Measurements from ENCODE around the gene ZFYVE28. TPM values are rescaled to one million over a fixed set of nuclear protein-coding genes. Genes with fewer than 3 reads are reported as not detected.

Gene ZFYVE28
- total RNA-seq, 2 donors from 2014 or later: 6.6 to 30.2 TPM

DNA sequence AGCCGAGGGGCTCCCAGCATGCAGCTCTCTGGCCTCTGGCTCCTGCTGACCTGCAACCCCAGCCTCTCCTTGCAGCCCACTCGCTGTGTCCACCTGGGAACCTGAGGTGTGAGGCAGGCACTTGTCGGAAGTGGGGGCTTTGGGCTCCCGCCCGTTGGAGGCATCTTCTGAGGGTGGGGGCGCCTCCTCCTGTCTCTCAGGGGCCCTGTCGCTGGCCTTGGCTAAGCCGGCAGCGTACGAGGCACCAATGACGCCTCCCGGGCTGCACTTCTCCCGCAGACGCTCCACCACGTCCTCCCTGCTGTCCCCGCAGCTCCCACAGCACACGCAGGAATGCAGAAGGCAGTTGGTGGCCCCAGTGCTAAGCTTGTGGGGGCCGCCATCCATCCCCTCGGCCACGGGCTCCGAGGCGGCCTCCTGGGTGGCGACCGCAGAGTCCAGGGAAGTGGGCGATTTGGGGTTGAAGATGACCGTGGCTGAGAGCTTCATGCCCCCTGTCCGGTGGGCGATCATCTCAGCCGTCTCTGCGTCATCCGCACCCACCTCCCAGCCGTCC, 114.0 kb downstream of the ZFYVE28 start:
- 95% methylated on average over 21 of the region's 32 CpGs for WGBS
- DNase-seq (ENCODE audit: low spot score): no peak
- Histone ChIP-seq H3K9me3 (no peaks in the 10 kb centered on the region), H3K27me3 (replicated peaks; ENCODE audit: insufficient read depth) (no peaks in the 10 kb centered on the region), H3K27ac (no peak overlapping the region), H3K4me1 (replicated peaks) (no peaks in the 10 kb centered on the region), H3K36me3 (no peaks in the 10 kb centered on the region), H3K4me3 (no peak overlapping the region)
- intact Hi-C loops (cut with DNase I): no loop called here
- TF ChIP-seq POLR2AphosphoS5 (IDR thresholded peaks at IDR 0.05) (no peak), POLR2A (IDR thresholded peaks at IDR 0.05) (no peak)
- TF ChIP-seq, protein P1, sequence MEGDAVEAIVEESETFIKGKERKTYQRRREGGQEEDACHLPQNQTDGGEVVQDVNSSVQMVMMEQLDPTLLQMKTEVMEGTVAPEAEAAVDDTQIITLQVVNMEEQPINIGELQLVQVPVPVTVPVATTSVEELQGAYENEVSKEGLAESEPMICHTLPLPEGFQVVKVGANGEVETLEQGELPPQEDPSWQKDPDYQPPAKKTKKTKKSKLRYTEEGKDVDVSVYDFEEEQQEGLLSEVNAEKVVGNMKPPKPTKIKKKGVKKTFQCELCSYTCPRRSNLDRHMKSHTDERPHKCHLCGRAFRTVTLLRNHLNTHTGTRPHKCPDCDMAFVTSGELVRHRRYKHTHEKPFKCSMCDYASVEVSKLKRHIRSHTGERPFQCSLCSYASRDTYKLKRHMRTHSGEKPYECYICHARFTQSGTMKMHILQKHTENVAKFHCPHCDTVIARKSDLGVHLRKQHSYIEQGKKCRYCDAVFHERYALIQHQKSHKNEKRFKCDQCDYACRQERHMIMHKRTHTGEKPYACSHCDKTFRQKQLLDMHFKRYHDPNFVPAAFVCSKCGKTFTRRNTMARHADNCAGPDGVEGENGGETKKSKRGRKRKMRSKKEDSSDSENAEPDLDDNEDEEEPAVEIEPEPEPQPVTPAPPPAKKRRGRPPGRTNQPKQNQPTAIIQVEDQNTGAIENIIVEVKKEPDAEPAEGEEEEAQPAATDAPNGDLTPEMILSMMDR (IDR thresholded peaks at IDR 0.05): no peak

DNA sequence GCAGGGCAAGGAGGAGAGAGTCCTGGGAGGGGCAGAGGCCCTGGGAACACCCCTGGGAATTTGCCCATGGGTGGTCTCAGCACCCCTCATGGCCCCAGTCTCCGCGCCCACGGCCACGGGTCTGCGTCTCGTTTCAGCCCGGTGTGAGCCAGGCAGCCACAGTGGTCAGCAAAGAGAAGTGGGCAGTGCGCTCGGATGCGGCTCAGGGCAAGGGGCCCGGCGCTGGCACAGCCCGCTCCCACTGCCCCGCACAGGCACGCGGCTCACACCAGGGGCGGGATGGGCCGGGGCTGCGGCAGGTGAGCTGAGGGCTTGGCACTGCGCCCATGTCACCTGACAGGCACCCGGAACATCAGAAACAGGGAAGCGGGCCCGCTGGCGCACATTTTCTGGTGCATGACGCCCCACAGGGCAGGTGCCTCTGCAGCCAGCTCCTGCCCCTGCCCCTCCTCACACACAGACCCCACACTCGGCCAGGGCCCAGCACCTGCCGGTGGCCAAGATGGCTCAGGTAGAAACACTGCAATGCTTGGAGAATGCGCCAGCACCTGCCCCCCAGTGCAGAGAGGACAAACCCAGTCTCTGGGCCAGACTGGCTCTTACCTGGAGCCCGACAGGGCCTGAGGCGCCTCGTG, 114.6 kb downstream of the ZFYVE28 start:
- 84% methylated on average over 31 of the region's 31 CpGs for WGBS

DNA sequence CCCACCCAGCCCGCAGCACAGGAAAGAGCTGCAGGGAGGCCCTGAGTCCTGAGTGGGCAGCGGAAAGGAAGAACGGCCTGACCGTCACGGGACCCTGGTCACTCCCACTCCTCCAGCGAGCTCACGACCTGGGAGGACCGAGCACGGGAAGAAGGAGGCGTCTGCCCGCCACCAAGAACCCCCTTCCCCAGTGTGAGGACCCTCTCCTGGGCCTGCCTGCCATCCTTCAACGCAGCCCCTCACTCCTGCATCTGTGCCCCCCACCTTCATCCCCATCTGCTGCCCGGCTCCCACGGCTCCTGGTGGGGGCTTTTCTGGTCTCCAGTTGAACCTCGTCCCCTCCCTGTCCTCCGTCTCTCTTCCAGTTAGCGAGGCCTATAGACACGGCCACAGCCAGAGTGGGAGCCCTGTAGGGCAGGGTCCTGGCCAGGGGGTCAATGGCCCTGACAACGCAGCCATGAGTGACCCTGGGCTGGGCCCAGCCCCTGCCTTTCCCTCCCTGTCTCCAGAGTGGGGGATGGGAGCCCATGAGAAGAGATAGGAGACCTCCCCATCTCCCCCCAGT, 115.2 kb downstream of the ZFYVE28 start:
- no peak for DNase-seq (ENCODE audit: low spot score)
- Histone ChIP-seq H3K9me3 (no peaks in the 10 kb centered on the region), H3K4me1 (replicated peaks) (no peaks in the 10 kb centered on the region), H3K27ac (no peak overlapping the region), H3K27me3 (replicated peaks; ENCODE audit: insufficient read depth) (no peaks in the 10 kb centered on the region), H3K4me3 (no peak overlapping the region), H3K36me3 (no peaks in the 10 kb centered on the region)
- intact Hi-C loops (cut with DNase I): no loop called here
- WGBS: 96% methylated on average over 14 of the region's 19 CpGs
- TF ChIP-seq POLR2AphosphoS5 (IDR thresholded peaks at IDR 0.05) (no peak), POLR2A (IDR thresholded peaks at IDR 0.05) (no peak)
- TF ChIP-seq, protein P1 (IDR thresholded peaks at IDR 0.05): no peak

More for the DNA sequence above, 114.6 kb downstream of the ZFYVE28 start:
- Histone ChIP-seq H3K27me3 (replicated peaks; ENCODE audit: insufficient read depth) (no peaks in the 10 kb centered on the region), H3K4me1 (replicated peaks) (no peaks in the 10 kb centered on the region), H3K36me3 (no peaks in the 10 kb centered on the region), H3K9me3 (no peaks in the 10 kb centered on the region), H3K4me3 (no peak overlapping the region), H3K27ac (no peak overlapping the region)
- TF ChIP-seq POLR2A (IDR thresholded peaks at IDR 0.05): no peak
- TF ChIP-seq, protein P1 (IDR thresholded peaks at IDR 0.05): no peak
- TF ChIP-seq POLR2AphosphoS5 (IDR thresholded peaks at IDR 0.05): no peak
- DNase-seq (ENCODE audit: low spot score): no peak
- intact Hi-C loops (cut with DNase I): no loop called here

DNA sequence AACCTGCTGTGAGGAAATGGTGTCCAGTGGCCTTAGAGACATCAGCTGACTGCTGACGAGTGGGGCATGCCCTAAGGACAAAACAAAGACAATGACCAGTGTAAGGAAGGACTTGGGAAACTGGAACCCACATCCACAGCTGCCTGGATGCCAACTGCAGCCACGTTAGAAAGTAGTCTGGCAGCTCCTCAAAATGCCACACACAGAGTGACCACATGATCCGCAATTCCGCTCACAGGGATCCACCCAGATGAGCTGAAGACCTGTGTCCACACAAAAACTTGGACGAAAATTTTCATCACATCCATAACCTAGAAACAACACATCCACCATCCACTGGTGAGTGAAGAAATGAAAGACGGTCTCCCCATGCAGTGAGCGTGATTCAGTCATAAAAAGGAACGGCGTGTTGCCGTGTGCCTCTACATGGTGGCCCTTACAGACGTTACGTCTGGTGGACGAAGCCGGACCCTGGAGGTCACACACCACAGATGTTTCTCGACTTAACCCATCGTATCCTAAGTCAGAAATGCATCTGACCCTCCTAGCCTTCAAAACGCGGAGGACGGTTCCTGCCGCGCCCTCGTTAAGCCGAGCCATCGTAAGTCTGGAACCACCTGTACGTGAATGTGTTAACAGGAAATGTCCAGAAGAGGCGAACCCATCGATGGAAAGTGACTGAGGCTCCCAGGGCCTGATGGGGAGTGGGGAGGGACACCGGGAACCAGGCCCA, 115.9 kb downstream of the ZFYVE28 start:
- intact Hi-C loops (cut with DNase I): no loop called here
- WGBS: 91% methylated on average over 28 of the region's 28 CpGs

More for the DNA sequence above, 115.9 kb downstream of the ZFYVE28 start:
- Histone ChIP-seq H3K27me3 (replicated peaks; ENCODE audit: insufficient read depth) (no peaks in the 10 kb centered on the region), H3K36me3 (no peaks in the 10 kb centered on the region), H3K9me3 (no peaks in the 10 kb centered on the region), H3K4me1 (replicated peaks) (no peaks in the 10 kb centered on the region), H3K4me3 (no peak overlapping the region), H3K27ac (no peak overlapping the region)
- DNase-seq (ENCODE audit: low spot score): no peak
- TF ChIP-seq POLR2AphosphoS5 (IDR thresholded peaks at IDR 0.05): no peak
- no peak for TF ChIP-seq POLR2A (IDR thresholded peaks at IDR 0.05)
- TF ChIP-seq, protein P1 (IDR thresholded peaks at IDR 0.05): no peak
